GM10266 (cell line): ENCODE results near the gene ZNF532.
"Not testable (repeated sequence)": the region's sequence is repeated elsewhere in the genome, so short reads cannot be mapped to it uniquely, and the experiment has no call there.

ENCODE experiments used
- DNase-seq: peaks from one replicate; pipeline ENCODE4 v3.0.0; 2012; ENCODE audit errors: extremely low spot score
- TF ChIP-seq, protein P1 (sequence below): IDR thresholded peaks from 2 replicates; pipeline ENCODE4 v1.5.1; 2012; ENCODE audit warnings: mild to moderate bottlenecking, low read depth; ENCODE audit not compliant: control insufficient read depth, insufficient read depth; ENCODE audit errors: missing control alignments

ZNF532 gene

DNA sequence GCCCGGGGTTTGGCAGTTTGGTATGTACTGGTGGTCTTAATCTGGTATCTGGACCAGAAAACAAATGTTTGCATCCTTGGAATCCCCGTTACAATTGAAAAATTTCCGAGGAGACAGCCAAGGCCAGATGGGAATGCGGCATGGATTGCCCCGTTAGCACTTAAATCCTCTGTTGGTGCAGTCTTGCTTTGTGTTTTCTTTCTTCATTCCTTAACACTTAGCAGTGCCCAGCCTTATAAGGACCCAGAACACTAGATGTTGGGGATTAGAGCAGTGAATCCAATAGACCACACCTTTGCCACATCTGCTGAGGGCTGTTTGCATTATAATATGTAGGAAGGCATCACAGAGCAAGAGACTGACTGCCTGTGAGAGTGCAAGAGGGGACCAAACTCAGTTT lies 12.8 kb upstream of the ZNF532 start:
- no peak for DNase-seq
- TF ChIP-seq, protein P1, sequence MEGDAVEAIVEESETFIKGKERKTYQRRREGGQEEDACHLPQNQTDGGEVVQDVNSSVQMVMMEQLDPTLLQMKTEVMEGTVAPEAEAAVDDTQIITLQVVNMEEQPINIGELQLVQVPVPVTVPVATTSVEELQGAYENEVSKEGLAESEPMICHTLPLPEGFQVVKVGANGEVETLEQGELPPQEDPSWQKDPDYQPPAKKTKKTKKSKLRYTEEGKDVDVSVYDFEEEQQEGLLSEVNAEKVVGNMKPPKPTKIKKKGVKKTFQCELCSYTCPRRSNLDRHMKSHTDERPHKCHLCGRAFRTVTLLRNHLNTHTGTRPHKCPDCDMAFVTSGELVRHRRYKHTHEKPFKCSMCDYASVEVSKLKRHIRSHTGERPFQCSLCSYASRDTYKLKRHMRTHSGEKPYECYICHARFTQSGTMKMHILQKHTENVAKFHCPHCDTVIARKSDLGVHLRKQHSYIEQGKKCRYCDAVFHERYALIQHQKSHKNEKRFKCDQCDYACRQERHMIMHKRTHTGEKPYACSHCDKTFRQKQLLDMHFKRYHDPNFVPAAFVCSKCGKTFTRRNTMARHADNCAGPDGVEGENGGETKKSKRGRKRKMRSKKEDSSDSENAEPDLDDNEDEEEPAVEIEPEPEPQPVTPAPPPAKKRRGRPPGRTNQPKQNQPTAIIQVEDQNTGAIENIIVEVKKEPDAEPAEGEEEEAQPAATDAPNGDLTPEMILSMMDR: no peak

DNA sequence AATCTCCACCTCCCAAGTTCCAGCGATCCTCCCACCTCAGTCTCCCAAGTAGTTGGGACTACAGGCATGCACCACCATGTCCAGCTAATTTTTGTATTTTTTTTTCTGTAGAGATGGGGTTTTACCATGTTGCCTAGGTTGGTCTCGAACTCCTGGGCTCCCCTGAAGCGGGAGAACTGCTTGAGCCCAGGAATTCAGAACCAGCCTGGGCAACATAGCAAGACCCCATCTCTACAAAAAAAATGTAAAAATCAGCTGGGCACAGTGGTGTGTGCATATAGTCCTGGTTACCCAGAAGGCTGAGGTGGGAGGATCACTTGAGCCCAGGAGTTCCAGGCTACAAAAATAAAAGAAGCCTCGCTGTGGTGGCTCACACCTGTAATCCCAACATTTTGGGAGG lies 12.0 kb upstream of the ZNF532 start:
- TF ChIP-seq, protein P1: no peak

DNA sequence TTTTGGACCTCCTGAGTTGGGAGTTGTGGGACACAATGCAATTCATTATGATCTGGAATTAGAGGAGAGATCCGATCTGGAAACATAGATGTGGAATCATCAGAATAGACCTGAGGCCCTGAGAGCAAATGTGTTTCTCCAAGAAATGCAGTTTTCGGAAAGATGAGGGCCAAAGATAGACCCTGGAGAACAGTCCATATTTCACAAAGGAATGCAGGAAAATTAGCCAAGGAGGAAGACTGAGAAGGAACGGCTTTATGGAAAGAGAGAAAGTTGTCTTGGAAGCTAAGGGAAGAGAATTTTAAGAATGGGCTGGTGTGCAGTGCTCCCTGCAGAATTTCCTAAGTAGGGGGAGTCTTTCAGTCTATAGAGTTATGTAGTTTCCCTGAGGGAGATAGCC lies 11.1 kb upstream of the ZNF532 start:
- TF ChIP-seq, protein P1: no peak
- DNase-seq: no peak

More for the DNA sequence above, 12.0 kb upstream of the ZNF532 start:
- no peak for DNase-seq

DNA sequence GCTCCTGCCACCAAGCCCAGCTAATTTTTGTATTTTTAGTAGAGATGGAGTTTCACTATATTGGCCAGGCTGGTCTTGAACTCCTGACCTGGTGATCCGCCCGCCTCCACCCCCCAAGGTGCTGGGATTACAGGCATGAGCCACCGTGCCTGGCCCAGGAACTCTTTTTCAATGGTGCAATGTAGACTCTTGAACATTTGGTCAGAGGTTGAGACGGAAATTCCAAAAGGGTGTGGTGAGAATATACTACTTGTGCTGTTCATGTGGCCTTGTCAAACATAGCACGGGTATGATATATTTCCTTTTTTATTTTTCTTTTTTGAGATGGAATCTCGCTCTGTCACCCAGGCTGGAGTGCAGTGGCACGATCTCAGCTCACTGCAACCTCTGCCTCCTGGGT lies 9.2 kb upstream of the ZNF532 start:
- not testable (repeated sequence) for DNase-seq

DNA sequence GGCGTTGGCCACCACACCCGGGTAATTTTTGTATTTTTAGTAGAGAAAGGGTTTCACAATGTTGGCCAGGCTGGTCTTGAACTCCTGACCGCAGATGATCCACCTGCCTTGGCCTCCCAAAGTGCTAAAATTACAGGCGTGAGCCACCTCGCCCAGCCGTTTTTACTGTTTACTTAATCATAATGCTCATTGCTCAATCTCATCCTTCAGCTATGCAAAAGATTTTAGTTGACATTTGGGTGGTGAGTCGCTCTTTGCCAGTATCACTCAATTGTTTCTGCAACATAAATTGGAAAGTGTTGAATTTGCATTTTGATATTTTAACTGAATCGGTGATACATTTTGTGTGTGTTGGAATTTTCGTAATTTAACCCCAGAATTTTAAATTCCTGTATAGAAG lies 7.8 kb upstream of the ZNF532 start:
- no peak for DNase-seq
- TF ChIP-seq, protein P1: no peak

DNA sequence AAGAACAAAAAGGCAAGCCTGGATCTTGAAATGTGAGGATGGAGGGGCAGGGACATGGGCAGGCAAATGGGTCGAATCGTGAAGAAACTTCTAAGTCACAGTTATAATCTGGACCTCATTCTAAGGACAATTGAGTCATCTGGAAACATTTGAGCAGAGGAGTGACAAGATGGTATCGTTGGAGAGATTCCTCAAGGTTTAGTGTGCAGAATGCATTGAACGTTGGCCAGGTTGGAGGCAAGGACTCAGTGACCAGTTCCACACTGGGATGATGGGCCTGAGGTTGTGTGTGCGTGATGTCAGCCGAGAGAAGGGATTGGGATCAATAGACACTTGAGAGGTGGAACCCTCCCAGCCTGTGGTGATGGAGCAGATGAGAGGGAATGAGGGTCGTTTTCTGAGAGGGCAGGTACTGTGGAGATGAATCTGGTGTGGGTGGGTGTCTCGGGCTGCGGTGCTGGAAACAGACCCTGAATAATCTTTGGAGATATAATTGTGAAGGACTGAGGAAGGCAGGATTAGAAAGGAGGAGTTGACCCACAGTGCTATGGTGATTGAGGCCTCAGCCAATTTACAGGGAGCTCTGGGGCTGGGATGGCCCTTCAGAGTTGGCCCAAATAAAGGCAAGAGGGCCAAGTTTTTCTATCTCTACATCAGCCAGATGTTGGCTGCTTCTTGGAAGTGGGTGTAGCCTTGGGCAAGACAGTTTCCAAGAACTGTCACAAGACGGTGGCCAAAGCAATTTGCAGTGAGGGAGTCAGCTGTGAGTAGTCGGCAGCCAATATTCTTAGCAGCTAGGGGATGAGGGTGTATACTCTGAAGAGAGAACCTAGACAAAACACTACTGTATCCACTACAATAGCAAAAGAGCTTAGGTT lies 5.8 kb upstream of the ZNF532 start:
- TF ChIP-seq, protein P1: no peak

DNA sequence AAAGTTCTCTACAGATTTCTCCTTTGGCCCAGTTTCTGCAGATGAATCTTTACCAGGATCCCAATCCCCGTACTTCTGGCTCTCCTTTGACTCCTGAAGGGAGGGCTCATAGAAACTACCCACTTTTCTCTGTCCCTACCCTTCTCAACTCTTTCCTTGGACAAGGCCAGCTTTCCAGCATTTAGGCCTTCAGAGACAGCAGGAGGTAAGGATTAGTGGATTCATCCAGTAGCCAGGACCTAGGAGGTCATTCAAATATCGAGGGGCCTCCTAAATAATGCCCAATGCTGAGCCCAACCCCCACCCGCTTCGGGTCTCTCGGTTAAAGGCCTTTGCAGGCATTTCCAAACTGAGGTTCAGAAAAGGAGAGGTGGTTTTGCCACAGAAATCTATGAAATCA lies 4.8 kb upstream of the ZNF532 start:
- no peak for DNase-seq
- TF ChIP-seq, protein P1: no peak

More for the DNA sequence above, 5.8 kb upstream of the ZNF532 start:
- DNase-seq: no peak
